ENCODE data around the gene LBHD2.

The LBHD2 gene

DNA sequence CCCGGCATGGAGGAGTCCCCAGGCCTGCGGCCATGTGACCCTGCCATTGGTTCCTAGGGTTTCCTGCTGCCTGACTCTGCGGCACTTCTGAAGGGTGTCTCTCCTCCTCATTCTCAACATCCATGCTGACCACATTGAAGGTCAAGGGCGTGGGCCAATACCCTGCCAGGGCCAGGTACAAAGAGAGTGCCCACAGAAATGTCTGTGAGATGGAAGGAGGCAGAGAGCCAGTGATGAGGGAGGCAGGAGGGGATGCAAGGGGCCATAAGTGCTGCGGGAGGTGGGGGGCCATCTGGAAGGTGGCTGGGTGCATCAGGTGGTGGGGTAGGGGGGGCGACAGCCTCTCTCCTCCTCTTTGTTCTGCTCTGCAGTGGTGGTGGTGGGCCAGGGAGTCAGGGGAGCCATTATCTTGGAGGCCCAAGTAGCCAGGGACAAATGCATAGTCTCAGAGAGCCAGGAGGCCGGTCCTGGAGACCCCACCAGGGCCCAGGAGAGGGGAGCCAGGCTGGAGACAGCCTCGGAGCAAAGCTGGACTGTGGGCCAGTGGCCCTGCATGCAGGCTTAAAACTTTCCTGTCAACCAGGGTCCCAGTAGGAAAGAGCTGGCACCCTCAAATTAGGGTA lies 13.6 kb upstream of the LBHD2 start:
- DNase-seq = no peak

DNA sequence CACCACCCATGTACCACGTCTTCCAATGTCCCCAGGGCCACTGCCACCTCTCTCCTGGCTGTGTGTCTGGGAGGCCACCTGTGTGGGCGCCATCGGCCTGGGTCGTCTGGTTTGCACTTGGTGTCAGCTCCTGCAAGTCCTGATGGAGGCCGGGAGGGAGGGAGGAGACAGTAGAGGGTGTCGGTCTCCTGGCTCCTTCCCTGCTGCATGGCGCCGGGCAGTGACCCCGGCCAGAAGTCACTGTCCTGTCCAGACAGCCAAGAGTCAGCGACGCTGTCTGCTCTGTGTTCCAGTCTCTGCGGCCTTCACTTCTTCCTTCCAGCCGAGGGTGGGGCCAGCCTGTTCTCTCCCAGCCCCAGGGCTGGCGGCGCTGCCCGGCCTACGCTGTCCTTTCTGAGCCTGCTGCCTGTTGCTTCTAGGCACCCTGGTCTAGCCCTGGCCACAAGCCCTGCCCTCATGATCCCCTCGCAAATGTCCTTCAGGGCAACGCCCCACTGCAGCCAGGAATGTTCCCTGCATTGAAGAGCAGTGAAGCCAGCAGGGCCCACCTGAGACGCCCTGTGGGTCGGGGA lies 13.0 kb upstream of the LBHD2 start:
- no peak for DNase-seq

DNA sequence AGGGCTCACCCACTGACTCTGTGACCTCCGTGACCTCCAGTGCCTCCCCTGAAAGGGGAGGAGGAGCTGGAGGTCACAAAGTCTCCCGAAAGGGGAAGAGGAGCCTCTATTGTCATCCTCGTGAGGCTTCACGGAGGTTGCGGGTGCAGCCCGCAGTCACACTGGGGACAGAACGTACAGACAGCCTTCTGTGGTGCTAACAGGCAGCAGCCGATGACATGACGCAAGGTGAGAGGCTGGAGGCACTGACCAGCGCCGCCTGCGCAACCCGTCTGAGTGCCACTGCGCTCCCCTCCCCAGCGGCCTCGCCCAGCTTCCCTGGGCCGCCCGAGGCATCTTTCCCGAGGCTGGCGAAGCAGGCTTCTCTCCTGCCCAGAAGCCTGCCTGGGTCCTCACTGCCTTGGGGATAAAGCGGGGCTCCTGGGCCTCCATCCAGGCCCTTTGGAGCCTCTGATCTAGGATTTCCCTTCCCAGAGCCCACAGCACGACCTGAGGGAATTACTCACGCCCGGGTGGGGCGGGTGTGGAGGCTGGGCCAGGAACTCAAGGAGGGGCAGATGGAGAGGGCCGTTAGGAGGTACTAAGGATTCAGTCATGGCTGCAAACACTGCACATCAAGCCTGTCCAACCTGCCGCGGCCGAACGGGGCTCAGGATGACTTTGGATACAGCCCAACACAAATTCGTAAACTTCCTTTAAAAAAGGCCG lies 12.3 kb upstream of the LBHD2 start:
- no peak for DNase-seq

DNA sequence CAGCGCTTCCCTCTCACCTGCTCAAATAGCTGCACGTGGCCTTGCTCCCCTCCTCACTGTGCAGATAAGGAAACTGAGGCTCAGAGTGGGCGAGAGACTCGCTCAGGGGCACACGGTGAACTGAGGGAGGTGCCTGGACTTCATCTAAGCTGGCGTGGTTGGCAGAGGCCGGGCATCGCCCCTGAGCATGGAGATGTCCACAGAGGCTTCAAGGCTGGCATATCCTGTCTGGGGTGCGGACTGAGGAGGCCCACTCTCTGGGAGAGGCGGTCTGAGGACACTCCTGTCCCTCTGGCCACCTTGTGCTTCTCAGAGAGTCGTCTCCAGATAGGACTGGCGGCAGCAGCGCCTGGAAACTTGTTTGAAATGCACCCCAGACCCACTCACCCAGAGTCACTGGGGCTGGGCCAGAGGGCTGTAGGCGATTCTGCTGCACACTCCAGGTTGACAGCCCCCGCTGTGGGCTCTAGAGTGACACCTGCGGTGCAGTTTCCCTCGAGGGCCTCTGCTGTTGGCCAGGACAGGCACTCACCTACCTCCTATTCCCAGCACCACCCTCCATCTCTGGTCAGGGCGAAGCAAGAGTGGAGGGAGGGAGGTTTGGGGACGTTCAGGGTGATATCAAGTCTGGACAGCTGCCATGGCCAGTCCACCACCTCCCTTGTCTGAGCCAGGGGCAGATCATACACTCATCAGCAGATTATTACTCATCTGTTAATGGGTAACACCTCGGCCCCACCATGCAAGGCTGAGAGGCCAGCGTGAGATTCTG lies 11.2 kb upstream of the LBHD2 start:
- DNase-seq = no peak

DNA sequence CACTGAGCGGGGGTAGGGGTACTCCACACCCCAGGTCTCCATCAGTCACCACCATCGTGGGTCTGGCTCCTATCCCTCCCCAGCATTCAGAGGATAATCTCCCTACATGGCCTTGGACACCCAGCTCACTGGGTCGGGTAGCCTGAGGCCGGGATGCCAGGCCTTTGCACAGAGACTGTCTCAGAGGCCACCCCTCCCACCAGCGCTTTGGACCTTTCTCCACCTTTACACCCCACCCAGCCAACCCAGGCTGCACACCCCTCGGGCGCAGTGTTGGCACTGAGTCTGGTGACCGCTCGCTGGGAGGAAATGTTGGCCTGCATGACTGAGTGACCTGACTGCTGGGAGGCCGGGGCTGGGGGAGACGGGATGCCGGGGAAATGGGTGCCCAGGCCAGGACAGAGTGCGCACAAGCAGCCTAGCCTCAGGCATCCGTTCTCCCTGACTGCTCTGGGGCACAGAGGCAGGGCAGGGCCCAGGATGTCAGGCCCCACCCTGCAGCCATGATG lies 10.6 kb upstream of the LBHD2 start:
- DNase-seq = no peak

DNA sequence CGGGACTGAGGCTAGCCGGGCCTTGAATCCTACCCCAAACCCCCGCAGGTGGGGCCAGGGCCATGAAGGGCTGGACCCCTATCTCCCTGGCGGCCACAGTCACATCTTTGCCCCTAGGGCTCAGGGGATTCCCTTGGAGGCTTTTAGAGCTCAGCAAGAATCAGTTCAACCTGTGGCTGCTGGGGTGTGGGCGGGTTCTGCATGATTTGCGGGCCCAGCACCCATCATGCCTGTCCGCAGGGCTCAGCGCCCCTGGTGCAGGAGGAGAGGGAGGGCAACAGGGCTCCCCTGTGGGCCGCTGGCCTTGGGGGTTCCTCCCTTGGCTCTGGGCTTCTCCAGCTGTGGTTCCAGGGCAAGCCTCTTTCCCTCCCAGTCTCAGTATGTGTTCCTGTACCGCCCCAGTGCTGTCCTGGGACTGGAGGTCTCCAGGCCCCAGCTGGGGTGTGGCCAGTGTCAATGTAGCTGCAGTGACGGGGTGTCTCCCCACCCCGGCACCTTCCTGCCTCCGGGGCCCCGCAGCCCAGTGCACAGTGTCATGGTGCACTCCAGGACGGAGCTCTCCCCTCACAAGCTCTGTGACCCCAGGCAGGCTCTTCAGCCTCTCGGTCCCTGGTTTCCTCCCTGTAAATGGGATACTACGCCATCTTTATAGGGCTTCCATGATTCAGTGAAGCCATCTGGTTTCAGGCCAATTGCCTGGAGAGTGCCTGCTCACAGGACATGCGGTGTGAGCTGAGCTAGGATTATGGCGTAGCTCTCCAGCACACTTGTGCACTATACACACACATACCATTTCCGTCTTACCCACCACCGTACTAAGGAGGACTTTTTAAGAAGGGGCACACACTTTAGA lies 9.9 kb upstream of the LBHD2 start:
- DNase-seq = no peak

DNA sequence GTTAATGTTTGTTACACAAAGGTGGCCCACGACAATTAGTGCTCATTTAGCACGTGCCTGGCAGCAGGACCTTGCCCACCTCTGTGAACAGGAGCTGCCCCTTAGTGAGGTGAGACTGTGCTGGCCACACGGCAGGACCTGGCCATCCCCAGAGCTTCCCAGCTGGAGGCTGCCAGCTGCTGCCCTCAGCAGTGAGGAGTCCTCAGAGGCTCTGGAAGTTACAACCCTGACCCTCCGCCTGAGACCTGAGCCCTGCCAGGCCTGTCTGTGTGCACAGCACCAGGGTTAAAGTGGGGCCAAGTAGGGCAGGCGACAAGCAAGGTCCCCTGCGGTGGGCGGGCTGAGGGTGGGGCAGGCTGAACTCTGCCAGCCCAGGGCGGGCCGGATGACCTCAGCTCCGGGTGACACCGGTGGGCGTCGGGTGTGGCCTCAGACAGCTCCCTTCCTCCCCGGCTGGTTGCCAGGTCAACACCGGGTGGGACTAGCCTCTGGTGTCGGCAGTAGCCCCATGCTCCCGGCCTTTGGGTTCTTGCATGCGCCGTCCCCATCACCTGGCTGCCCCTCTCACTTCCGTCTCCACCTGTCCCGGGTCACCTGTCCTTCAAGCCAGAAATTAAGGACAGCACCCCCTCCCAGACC lies 9.2 kb upstream of the LBHD2 start:
- DNase-seq = peak in 1 of 2 donors; percentile 19

DNA sequence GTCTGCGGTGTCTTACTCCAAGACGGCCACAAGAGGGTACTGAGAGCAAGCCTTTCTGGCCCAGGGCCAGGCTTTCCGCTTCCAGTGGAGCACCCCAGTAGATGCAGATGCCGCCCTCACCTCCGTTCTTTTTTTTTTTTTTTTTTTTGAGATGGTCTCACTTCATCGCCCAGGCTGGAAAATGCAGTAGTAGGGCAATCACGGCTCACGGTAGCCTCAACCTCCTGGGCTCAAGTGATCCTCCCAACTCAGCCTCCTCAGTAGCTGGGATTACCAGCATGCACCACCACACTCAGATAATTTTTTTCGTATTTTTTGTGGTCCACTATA lies 5.6 kb upstream of the LBHD2 start:
- peak; percentile 70 to 78 for DNase-seq

DNA sequence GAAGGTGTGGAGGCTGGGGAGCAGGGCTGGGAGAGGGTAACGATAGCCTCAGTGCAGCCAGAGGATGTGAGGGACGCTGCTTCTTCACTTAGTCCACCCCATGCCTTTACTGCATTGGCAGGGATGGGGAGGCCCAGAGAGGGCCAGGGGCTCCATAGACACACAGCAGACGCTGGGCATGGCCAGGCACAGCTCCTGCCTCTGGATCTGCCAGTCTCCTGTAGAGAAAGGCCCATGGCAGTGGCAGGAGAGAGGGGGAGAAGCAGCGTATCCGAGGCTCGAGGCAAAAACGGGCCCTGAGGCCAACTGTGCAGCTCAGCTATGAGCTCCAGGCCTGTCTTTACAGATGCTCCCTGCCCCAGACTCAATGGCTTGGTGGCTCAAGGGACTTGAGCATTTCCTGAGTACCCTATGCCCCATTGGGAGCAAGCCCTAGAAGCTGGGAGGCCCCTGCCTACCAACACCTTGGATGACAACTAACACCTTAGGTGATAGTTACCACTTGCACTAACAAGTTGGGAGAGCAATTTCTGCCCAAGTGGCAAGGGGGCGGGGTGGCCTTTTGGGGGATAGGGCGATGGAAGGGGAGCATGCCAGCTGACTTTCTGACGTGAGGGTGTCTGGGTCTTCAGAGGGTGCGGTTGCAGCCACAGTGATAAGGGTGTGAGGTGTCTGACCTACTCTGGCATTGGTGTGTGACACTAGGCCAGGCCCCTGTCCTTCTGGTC lies 5.0 kb upstream of the LBHD2 start:
- DNase-seq = no peak

DNA sequence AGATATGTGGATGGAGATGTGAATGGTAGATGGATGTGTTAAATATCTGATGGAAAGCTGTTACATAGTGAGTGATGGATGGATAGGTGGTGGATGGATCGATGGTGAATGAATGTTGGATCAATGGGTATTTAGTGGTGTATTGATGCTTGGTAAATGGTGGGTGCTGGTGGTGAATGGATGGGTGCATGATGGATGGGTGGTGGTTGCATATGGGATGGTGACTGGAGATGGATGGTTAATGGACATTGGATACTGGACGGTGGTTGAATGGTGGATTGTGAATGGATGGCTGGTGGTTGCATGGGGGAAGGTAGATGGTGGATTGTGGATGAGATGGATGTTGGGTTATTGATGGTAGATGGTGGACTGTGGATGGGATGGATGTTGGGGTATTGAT lies 2.1 kb upstream of the LBHD2 start:
- no peak for DNase-seq

DNA sequence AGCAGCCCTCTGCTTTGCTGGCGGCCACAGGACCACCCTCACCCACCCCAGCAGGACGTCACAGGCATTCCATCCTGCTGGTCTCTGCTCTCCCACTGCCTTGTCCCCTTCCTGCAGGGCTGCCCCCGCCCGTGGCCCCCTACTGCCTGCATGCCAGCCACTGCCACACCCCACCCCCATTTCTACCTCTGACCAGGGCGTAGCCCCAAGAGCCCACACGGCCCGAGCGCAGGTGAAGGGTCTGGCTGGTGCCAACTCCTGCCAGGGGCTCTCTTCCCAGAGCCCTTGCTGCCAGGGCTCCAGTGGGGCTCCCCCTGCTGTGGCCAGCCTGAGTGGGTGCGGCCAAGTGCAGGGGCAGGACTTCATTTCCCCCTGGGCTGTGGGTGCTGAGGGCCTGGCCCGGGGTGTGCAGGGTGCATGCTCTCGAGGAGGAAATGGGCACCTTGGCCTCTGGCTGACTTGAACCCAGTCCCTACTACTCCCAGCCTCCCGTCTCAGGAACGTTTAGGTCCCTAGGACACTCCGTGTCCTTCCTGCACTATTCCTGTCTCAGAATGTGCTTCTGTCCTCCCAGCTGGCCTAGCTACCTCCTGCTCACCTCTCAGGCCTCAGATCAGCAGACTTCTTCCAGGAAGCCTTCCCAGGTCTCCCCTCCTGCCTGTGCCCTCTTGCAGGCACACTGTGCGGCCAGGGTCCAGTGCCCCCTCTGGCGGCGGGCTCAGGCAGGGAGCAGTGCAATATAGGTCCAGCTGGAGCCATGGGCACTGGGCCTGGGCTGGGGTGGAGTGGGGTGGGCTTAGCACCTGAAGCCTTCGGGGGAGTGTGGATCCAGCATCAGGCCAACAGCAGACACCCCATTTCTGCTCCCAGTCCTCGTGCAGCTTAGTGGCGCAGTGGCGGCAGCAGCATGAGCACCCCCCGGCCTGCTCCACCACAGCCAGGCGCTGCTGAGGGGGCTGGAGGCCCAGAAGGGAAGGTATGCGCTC lies 1.4 kb downstream of the LBHD2 start:
- DNase-seq = no peak

DNA sequence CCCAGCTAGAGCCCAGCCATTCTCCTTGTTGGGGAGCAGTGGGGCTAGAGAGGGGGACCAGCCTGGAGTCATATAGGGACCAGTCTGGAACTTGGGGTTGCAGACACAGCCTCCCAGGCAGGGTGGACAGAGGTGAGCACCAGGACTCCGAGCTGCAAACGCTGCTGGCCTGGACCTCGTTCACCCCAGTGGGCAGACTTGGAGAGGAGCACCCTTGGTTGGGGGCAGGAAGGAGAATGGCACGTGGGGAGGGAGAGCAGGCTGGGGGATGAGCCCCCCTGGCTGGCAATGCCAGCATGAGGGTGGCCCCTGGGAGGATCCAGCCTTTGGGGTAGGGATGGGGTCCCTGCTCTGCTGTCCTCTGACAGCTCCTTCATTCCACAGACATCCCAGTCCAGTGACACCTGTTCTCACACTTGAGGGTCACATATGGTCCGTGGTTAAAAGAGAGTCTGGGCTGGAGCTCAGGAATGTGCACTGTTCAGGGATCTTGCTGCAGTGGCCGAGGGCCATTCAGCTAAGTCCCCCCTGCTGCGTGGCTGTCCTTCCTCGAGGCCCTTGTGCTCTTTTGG lies 2.8 kb downstream of the LBHD2 start:
- DNase-seq = no peak

DNA sequence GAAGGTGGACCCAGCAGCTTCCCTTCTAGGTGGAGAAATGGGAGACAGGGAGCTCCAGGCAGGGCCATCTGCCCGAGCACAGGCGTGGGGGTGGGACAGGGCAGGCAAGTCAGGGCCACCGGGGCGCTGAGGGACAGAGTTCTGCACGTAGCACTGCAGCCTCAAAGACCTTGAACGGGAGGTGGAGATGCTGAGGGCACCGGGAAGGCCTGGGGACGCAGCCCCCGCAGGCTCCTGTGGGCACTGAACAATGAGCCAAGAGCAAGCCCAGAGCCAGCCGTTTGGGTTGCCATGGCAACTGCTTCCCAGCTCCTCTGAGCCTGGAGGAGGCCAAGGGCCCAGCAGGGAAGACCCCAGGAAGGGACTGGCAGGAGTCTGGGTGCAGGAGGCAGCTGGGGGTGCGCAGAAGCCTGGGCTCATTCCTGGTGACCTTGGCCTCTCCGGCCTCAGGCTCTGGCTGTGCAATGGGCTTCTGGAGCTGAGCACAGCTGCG lies 3.4 kb downstream of the LBHD2 start:
- no peak for DNase-seq

DNA sequence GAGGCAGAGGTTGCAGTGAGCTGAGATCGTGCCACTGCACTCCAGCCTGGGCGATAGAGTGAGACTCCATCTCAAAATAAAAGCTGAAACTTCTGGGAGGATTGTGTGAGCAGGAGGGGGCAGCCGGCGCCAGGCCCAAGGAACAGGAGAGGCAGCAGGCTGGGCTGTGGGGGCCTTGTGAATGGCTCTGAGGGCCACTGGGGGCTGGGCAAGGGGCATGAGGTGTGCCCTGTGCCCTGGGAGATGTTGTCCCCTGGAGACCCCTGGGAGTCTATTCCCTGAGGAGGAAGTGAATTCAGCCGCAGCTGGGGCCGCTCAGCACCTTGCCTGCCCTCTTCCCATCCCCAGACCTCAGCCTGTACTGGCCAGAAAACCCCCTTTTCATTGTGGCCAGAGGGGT lies 4.9 kb downstream of the LBHD2 start:
- DNase-seq = no peak

DNA sequence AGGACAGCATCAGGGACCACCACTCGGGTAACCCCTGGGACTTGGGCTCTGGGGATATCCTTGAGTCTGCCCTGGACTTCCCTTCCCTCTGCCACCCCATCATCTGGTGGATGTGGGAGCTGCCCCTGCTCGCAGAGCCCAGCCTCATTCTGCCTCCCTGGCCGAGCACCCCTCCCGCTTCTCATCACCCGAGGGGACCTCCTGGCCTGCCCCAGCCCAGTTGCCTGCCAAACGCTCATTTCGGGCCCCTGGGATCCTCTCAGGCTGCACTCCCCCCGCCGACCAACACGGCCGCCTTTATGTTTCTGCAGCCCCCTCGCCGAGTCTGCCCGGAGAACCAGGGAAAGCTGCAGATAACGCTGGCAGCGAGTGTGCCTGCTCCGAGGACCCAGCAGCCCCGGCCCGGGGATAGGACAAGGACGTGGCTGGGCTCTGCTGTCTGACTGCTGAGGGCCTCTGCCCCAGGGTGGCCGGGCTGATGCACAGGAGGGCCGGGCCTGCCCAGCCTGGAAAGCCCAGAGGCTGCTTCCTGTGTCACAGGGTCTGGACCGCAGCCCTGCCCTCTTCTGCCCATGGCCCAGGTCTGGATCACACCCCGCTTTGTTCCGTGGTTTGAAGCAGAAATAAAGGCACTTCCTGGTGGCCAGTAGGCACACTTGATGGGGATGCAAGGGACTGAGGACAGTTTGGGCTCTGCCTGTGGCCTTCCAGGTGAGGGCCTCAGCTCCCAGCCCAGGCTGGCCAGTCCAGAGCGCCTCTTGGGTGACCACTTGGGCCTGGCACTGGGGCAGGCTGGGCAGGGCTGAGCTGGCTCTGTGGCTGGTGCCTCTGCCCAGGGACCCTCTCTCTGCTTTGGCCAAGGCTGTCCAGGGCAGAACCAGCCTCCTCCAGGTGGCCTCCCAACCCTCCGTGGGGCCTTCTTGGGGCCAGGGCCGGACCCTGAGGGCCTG lies 5.7 kb downstream of the LBHD2 start:
- DNase-seq = no peak

DNA sequence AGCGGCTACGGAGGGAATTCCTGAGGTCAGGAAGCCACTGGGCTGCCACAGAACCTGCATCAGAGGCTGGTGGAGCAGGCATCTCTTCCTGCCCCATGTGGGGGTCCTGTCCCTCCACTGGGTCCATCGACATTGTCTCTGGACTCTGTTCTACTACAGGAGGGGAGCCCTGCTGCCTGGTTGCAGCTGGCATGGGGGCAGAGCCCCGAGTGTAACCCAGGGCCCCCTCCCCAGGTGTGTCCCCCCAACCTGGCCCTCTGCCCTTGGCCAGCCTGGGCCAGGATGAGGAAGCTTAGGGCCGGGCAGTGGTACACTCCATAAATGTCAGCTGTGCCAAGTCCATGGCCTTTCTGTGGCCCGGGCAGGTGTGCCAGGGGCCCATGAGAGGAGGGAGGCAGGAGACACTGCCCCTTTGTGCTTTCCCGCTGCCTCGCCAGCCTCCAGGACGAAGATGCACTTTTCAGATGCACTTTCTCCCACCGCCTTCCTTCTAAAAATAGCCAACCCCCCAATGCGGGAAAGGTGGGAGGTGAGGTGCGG lies 6.5 kb downstream of the LBHD2 start:
- DNase-seq = no peak

DNA sequence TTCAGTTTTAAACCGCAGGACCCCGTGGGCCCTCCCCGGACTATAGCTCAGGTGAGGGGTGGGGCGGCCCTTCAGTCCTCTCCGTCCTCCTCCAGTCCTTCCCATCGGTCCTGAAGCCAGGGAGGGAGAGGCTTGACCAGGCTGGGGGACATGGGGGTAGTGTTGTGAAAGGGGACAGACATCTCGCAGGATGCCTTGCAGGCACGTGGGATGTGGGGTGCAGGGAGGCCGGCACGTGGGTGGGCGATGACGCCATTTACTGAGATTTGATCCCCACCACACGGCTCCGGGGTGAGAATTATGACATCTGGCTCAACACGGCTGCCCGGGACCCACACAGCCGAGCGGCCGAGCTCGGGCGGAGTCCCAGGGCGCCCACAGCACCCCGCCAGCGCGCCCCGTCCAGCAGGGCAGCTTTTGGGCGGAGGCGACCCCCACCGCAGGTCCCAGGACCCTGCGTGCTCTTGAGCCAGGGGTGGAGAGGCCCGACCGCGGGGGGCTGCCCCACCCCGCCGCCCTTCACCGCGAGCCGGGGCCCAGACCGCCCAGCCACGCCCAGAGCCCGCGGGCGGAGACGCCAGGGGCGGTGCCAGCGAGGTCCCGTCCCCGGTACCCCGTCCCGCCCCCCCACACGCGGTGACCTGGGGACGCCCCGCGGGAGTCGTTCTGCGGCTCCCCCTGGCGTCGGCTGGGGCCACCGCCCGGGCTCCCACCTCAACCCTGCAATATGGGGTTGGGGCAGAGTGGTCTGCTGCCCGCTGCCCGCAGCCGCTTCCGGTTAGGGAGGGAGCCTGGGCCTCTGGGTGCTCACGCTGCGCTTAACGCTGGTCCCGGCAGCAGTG lies 7.3 kb downstream of the LBHD2 start:
- peak; percentile 77 to 81 for DNase-seq

Measured in activated CD4-positive, alpha-beta T cell treated with anti-CD3 and anti-CD28 coated beads for 4 hours (primary cell).